ENCODE data around the gene FMO4. TPM values are rescaled to one million over a fixed set of nuclear protein-coding genes. Genes with fewer than 3 reads are reported as not detected.
"Not testable (repeated sequence)": the region's sequence is repeated elsewhere in the genome, so short reads cannot be mapped to it uniquely, and the experiment has no call there.

FMO4 gene, protein sequence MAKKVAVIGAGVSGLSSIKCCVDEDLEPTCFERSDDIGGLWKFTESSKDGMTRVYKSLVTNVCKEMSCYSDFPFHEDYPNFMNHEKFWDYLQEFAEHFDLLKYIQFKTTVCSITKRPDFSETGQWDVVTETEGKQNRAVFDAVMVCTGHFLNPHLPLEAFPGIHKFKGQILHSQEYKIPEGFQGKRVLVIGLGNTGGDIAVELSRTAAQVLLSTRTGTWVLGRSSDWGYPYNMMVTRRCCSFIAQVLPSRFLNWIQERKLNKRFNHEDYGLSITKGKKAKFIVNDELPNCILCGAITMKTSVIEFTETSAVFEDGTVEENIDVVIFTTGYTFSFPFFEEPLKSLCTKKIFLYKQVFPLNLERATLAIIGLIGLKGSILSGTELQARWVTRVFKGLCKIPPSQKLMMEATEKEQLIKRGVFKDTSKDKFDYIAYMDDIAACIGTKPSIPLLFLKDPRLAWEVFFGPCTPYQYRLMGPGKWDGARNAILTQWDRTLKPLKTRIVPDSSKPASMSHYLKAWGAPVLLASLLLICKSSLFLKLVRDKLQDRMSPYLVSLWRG
- polyA plus RNA-seq (ENCODE audit: low read depth in 6 of 6), result 1 to 10 TPM; 1.9 to 7.2 (median 4.5) TPM

DNA sequence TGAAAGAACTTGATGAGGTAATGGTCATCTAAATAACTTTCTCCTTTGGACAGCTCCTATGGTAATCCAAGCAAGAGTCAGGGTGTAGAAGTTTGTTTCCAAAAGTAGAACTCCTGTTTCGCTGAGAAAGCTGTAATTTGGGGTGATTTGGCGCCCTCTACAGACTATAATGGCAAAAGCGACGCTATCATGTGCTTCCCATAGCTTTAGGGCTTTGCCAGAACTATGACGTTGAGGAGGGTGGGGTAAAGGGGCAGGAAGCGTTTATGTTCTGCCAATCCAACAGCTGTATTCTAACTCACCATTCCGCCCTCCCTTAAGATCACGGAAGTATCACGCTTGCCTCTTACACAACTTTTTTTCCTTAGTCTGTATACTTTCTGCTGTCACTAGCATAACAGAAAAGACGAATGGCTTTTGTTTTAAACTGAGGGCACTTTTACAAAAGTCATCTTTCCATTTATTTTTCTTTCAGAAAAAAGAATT is at the start of gene FMO4:
Gene FMO4 (plus strand): TSS at position 349 of the 486 bp plus-strand sequence. CDS start 5,643 bp downstream, outside the sequence.
- peaks cover 0 to 5% (median 2%) of the 10 kb centered on the region in 7 donors for H3K9me3 Mint-ChIP-seq
- peaks cover 3 to 10% of the 10 kb centered on the region in 2 donors for H3K36me3 Mint-ChIP-seq
- peaks cover 7 to 26% (median 15%) of the 10 kb centered on the region in 3 donors for H3K4me1 Mint-ChIP-seq
- ATAC-seq (ENCODE audit: low read depth in 2 of 2) (peak; percentile 99 to 100), DNase-seq (peak; percentile 87)
- peak within 1 kb of the TSS; percentile 62 to 90 (median 78) for H3K4me3 Mint-ChIP-seq
- H3K27me3 Mint-ChIP-seq, result no peaks in the 10 kb centered on the region
- peak within 1 kb of the TSS; percentile 84 to 98 (median 94) for H3K27ac Mint-ChIP-seq

DNA sequence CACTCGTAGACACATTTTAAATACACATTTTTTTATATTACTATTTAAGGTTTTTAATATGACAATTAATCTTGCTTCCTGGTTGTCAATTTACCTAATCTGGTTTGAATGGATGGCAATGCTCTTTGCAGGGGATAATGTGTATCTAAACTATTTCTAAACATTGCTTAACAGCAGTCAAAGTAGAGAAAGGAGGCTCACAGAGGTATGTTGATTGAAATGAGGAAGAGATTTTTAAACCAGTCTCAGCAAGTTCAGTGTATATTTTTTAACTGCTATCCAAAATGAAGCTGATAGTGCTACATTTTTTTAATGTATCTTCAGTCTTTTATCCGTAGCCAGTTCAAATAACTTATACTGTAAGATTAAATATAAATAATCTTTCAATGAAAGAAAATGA is 48.3 kb upstream of the FMO4 start:
- Mint-ChIP-seq H3K4me1 (peaks cover 0 to under 1% (median 0%) of the 10 kb centered on the region in 3 donors), H3K36me3 (no peaks in the 10 kb centered on the region), H3K4me3 (no peak overlapping the region), H3K27me3 (peaks cover 0 to 18% (median 7%) of the 10 kb centered on the region in 3 donors), H3K27ac (no peak overlapping the region), H3K9me3 (peaks cover 0 to 2% (median 0%) of the 10 kb centered on the region in 7 donors)
- no peak for ATAC-seq (ENCODE audit: low read depth in 2 of 2)
- no peak for DNase-seq

DNA sequence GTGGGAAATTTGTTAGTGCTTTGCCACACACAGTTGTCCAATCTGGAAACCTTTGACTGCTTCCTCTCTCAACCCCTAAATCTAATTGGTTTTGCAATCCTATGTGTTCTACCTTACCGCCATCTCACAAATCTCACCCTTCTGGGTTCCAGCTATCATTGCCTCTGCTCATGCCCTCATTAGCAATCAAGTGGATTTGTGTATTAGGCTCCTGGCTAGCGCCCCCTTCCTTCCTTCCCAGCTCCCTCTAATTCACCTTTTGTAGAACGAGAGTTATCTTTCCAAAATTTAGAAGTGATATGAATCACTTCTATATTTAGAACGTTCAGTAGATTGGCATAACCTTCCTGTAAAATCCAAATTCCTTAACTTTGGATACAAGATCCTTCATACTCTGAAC is 47.1 kb upstream of the FMO4 start:
- no peak overlapping the region for H3K4me3 Mint-ChIP-seq
- peaks cover 0 to 29% (median 7%) of the 10 kb centered on the region in 3 donors for H3K27me3 Mint-ChIP-seq
- no peak overlapping the region for H3K27ac Mint-ChIP-seq

DNA sequence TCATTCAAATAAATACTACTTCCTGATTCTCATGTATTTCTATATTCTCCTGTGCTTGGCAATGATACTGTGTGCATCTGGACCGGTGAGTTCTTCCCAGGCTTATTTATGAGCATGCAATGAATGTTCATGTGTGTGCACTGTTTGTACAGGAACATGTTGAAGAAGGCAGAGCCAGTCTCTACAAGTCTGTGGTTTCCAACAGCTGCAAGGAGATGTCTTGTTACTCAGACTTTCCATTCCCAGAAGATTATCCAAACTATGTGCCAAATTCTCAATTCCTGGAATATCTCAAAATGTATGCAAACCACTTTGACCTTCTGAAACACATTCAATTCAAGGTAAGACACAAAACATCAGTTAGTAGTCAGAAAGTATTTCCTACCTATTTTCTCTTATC is 46.6 kb upstream of the FMO4 start:
- ATAC-seq (ENCODE audit: low read depth in 2 of 2), result no peak
- H3K4me3 Mint-ChIP-seq, result no peak overlapping the region
- peaks cover 0 to 8% of the 10 kb centered on the region in 2 donors for H3K36me3 Mint-ChIP-seq
- H3K27ac Mint-ChIP-seq, result no peak overlapping the region
- peaks cover 0 to 11% (median 4%) of the 10 kb centered on the region in 7 donors for H3K9me3 Mint-ChIP-seq
- no peak for DNase-seq
- H3K4me1 Mint-ChIP-seq, result peaks cover 0 to 5% (median 0%) of the 10 kb centered on the region in 3 donors
- H3K27me3 Mint-ChIP-seq, result peaks cover 0 to 29% (median 7%) of the 10 kb centered on the region in 3 donors

More for the DNA sequence above, 47.1 kb upstream of the FMO4 start:
- DNase-seq (no peak), ATAC-seq (ENCODE audit: low read depth in 2 of 2) (no peak)
- H3K36me3 Mint-ChIP-seq, result peaks cover 0 to 8% of the 10 kb centered on the region in 2 donors
- peaks cover 0 to 5% (median 0%) of the 10 kb centered on the region in 3 donors for H3K4me1 Mint-ChIP-seq
- peaks cover 0 to 11% (median 4%) of the 10 kb centered on the region in 7 donors for H3K9me3 Mint-ChIP-seq

DNA sequence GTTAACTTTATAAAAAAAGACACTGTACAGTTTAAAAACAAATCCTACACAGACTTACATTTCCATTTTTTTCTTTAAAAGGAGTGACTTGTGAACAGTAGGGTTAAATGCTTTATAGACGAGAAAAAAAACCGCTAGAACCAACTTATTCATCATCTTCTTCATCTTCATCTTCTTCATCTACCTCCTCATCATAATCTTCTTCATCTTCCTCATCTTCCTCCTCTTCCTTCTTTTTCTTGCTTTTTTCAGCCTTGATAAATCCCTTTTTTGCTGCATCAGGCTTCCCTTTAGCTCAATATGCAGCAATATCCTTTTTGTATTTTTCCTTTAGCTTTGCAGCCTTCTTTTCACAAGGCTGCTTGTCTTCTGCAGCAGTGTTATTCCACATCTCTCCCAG is 43.2 kb upstream of the FMO4 start:
- peak overlapping the region in 1 of 6 donors; percentile 52 for H3K27ac Mint-ChIP-seq
- peaks cover 0 to 11% (median 4%) of the 10 kb centered on the region in 7 donors for H3K9me3 Mint-ChIP-seq
- peaks cover 0 to 8% of the 10 kb centered on the region in 2 donors for H3K36me3 Mint-ChIP-seq
- peaks cover 8 to 29% (median 13%) of the 10 kb centered on the region in 3 donors for H3K27me3 Mint-ChIP-seq
- DNase-seq, result no peak
- ATAC-seq (ENCODE audit: low read depth in 2 of 2), result no peak
- H3K4me1 Mint-ChIP-seq, result peaks cover 0 to 5% (median 0%) of the 10 kb centered on the region in 3 donors
- H3K4me3 Mint-ChIP-seq, result no peak overlapping the region

DNA sequence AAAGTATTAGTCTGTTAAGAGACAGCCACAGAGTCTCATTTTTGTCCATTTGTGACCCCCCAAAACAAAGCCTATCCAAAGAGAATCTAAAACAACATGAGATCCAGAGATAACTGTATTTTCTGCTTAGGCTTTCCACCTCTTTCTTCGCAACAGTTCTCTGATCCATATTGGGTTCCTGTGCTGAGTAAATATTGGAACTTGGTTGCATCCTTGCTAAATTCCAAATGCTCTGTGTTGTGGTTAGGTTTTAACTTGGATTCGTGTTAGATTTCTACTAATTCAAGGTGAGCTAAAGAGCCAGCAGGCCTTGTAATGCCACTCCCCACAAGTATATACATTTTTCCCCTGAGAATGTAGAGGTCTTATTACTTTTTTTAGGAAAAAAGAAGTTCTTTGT is 36.4 kb upstream of the FMO4 start:
- H3K9me3 Mint-ChIP-seq, result peaks cover 0 to 2% (median 0%) of the 10 kb centered on the region in 7 donors
- DNase-seq (no peak), ATAC-seq (ENCODE audit: low read depth in 2 of 2) (no peak)
- peaks cover 10 to 27% (median 23%) of the 10 kb centered on the region in 3 donors for H3K4me1 Mint-ChIP-seq
- H3K36me3 Mint-ChIP-seq, result no peaks in the 10 kb centered on the region
- peaks cover 0 to 8% (median 6%) of the 10 kb centered on the region in 3 donors for H3K27me3 Mint-ChIP-seq
- no peak overlapping the region for H3K4me3 Mint-ChIP-seq
- no peak overlapping the region for H3K27ac Mint-ChIP-seq

DNA sequence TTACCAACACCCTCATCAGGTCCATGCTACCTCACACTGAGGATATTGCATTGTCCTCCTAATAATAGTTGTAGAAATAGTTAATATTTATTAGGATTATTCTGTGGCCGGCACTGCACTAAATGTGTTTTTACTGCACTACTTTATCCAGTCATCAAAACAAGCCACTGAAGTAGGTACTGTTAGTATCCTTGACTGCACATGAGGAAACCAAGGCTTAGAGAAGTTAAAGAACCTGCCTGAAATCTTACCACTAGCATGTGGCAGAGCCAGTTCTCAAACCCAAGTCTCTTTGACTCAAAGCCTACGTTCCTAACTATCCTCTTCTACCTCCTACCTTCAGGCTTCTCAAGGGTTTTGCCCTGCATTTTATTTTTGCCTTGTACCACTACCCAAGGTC is 34.7 kb upstream of the FMO4 start:
- DNase-seq (no peak), ATAC-seq (ENCODE audit: low read depth in 2 of 2) (peak in 1 of 2 donors; percentile 27)
- Mint-ChIP-seq H3K9me3 (peaks cover 0 to 2% (median 0%) of the 10 kb centered on the region in 7 donors), H3K27me3 (no peaks in the 10 kb centered on the region), H3K27ac (peak overlapping the region in 5 of 6 donors; percentile 74 to 98 (median 86)), H3K4me3 (peak overlapping the region; percentile 8 to 82 (median 72)), H3K4me1 (peaks cover 10 to 29% (median 27%) of the 10 kb centered on the region in 3 donors), H3K36me3 (no peaks in the 10 kb centered on the region)

DNA sequence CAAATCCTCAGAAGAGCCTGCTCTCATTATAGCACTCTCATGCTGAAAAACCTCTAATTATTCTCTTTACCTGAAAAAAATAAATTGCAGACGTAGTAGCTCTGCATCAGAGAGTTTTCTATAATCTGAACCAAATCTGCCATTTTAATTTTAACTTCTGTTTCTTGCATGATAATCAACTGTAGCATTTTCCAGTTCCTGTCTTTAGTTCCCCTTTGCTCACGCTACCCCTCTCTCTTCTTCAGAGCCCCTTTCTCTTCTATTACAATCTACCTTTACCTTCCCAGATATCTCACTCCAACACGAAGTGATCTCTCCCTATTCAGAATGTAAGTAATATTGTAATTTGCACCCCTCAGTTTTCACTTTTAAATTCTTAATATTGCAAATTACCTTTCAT is 34.3 kb upstream of the FMO4 start:
- H3K4me3 Mint-ChIP-seq, result peak overlapping the region; percentile 8 to 82 (median 65)
- H3K27me3 Mint-ChIP-seq, result no peaks in the 10 kb centered on the region
- H3K27ac Mint-ChIP-seq, result peak overlapping the region; percentile 8 to 98 (median 85)
- peaks cover 0 to 2% (median 0%) of the 10 kb centered on the region in 7 donors for H3K9me3 Mint-ChIP-seq
- no peaks in the 10 kb centered on the region for H3K36me3 Mint-ChIP-seq
- DNase-seq (peak; percentile 7), ATAC-seq (ENCODE audit: low read depth in 2 of 2) (peak; percentile 57 to 77)
- peaks cover 10 to 29% (median 27%) of the 10 kb centered on the region in 3 donors for H3K4me1 Mint-ChIP-seq

DNA sequence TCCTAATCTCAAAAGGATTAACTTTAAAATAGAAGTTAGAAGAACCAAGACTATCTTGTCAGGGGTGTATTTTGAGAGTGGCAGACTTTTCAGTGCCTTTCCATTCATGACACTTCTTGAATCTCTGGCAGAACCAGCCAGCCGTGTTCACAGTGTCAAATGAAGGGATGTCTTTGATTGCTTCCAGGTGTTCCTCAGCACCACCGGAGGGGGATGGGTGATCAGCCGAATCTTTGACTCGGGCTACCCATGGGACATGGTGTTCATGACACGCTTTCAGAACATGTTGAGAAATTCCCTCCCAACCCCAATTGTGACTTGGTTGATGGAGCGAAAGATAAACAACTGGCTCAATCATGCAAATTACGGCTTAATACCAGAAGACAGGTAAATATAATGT is 33.4 kb upstream of the FMO4 start:
- H3K4me3 Mint-ChIP-seq, result peak overlapping the region in 4 of 8 donors; percentile 20 to 65 (median 33)
- DNase-seq, result no peak
- peaks cover 0 to 2% (median 0%) of the 10 kb centered on the region in 7 donors for H3K9me3 Mint-ChIP-seq
- peak; percentile 18 to 45 for ATAC-seq (ENCODE audit: low read depth in 2 of 2)
- H3K36me3 Mint-ChIP-seq, result no peaks in the 10 kb centered on the region
- H3K27ac Mint-ChIP-seq, result peak overlapping the region in 4 of 6 donors; percentile 15 to 88 (median 43)
- H3K27me3 Mint-ChIP-seq, result no peaks in the 10 kb centered on the region
- H3K4me1 Mint-ChIP-seq, result peaks cover 10 to 34% (median 27%) of the 10 kb centered on the region in 3 donors

DNA sequence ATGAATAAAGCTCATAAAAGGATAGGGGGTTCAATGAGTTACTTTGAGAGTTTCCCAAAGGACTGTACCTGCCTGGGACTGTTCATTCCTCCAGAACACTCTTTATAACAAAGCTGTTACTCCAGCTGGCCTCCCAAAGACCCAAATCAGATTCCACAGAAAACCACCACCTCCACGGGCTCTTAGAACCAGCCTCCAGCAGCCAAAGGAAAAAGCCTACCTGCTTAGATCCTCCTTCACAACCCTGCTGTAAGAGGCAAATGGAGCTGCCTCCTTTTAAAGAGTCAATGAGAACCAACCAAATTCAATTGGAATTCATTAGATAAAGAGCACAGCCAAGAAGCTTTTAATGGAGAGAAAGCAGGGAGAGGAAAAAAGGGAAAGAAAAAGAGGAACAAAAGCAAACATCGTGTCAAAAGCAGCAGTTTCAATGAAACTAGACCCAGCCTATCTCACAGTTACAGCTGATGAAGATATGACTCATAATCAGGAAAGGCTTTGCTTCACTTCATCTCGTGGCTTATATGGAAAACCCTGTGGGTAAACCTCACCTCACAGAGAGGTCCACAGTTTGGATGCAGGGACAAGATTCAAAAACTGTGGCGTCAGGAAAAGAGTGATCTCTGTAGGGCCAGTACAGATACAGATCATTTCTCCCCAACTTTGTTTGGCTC is 27.8 kb upstream of the FMO4 start:
- peak overlapping the region in 2 of 6 donors; percentile 10 to 43 for H3K27ac Mint-ChIP-seq
- no peak overlapping the region for H3K4me3 Mint-ChIP-seq
- H3K4me1 Mint-ChIP-seq, result peaks cover 4 to 35% (median 8%) of the 10 kb centered on the region in 3 donors
- no peaks in the 10 kb centered on the region for H3K36me3 Mint-ChIP-seq
- no peaks in the 10 kb centered on the region for H3K9me3 Mint-ChIP-seq
- no peak for DNase-seq
- no peaks in the 10 kb centered on the region for H3K27me3 Mint-ChIP-seq
- no peak for ATAC-seq (ENCODE audit: low read depth in 2 of 2)

DNA sequence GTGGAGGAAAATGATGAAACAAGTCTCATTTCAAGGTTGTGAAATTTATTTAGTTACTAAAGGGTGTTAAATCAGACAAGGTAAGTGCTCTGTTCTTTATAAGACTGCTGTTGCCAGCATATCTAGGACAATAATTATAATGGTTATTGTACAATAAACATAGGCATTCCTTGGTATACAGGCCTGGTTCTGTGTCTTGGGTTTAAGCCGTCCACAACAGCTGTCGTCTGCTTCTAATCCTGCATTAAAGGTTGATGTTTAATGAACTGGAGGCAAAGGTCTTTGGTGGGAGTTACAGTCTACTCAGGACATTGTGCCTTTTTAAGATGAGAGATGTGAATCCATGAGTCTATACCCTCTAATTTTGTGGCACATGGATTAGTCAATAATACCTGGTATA is 23.4 kb upstream of the FMO4 start:
- Mint-ChIP-seq H3K27me3 (peaks cover 6 to 15% (median 13%) of the 10 kb centered on the region in 3 donors), H3K4me3 (no peak overlapping the region), H3K36me3 (no peaks in the 10 kb centered on the region), H3K27ac (no peak overlapping the region), H3K4me1 (peaks cover 2 to 17% (median 4%) of the 10 kb centered on the region in 3 donors), H3K9me3 (no peaks in the 10 kb centered on the region)
- DNase-seq (no peak), ATAC-seq (ENCODE audit: low read depth in 2 of 2) (no peak)

DNA sequence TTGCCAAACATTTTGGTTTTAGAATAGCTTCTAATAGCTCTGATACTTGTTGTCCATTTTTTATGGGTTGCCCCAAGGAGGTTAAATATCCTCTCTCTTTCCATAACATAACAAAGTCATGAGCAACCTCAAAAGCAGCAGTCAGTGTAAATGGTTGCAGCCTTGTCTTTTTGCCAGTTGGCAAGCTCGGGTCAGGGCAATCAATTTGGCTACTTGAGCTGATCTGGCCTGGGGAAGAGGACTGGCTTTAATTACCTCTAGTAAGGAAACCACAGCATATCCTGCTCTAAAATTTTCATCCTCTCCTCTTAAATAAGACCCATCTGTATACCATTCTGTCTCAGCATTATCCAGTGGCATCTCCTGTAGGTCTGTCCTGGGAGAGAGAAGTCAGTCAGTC is 21.2 kb upstream of the FMO4 start:
- no peak overlapping the region for H3K27ac Mint-ChIP-seq

DNA sequence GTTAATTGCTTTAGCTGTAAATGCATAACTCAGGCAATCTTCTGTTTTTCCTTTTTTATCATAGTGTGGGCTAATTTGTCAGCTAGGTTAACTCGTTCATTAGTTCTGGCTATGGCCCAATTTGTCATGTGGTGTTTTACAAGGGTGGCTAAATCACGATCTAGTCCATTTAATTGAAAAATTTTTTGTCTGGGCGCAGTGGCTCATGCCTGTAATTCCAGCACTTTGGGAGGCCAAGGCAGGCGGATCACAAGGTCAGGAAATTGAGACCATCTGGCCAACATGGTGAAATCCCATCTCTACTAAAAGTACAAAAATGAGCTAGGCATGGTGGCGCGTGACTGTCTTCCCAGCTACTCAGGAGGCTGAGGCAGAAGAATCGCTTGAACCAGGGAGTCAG is 18.6 kb upstream of the FMO4 start:
- not testable (repeated sequence) for H3K4me1 Mint-ChIP-seq; H3K27ac Mint-ChIP-seq; H3K4me3 Mint-ChIP-seq; DNase-seq; ATAC-seq (ENCODE audit: low read depth in 2 of 2)
- Mint-ChIP-seq H3K36me3 (peaks cover 4 to 19% of the 10 kb centered on the region in 2 donors), H3K27me3 (peaks cover 15 to 21% (median 17%) of the 10 kb centered on the region in 3 donors), H3K9me3 (peaks cover 6 to 28% (median 22%) of the 10 kb centered on the region in 7 donors)

More for the DNA sequence above, 21.2 kb upstream of the FMO4 start:
- H3K9me3 Mint-ChIP-seq, result peaks cover 0 to 3% (median 2%) of the 10 kb centered on the region in 7 donors
- H3K27me3 Mint-ChIP-seq, result peaks cover 12 to 15% (median 15%) of the 10 kb centered on the region in 3 donors
- no peaks in the 10 kb centered on the region for H3K4me1 Mint-ChIP-seq
- H3K36me3 Mint-ChIP-seq, result peaks cover 0 to 2% of the 10 kb centered on the region in 2 donors
- H3K4me3 Mint-ChIP-seq, result no peak overlapping the region
- no peak for DNase-seq
- no peak for ATAC-seq (ENCODE audit: low read depth in 2 of 2)

Data from naive B cell (primary cell).